Hepatocyte (in vitro differentiated cells): Measurements from ENCODE around the gene ZMIZ1. TPM values are rescaled to one million over a fixed set of nuclear protein-coding genes. Genes with fewer than 3 reads are reported as not detected.
A peak's percentile ranks its signal among the peaks of the same experiment; 100 is the strongest.

Experiments
- DNase-seq: peaks from one replicate; pipeline ENCODE4 v3.0.0-alpha.2; 2016; ENCODE audit warnings: low spot score
- H2AFZ ChIP-seq: fragments of 200-600 bp; sonication (generic); 2 replicates; pipeline ENCODE4 v1.6.0; 2016; ENCODE audit warnings: antibody characterized with exemption, mild to moderate bottlenecking
- H3K27ac ChIP-seq: fragments of 200-600 bp; sonication (generic); 2 replicates; pipeline ENCODE4 v1.5.1; 2016; ENCODE audit warnings: mild to moderate bottlenecking
- H3K27me3 ChIP-seq: fragments of 200-600 bp; sonication (generic); 2 replicates; pipeline ENCODE4 v1.6.1; 2016
- H3K36me3 ChIP-seq: fragments of 200-600 bp; sonication (generic); replicated peaks from 2 replicates; pipeline ENCODE4 v1.5.1; 2016; ENCODE audit warnings: low read depth; ENCODE audit not compliant: insufficient read depth
- H3K4me1 ChIP-seq: fragments of 200-600 bp; sonication (generic); 2 replicates; pipeline ENCODE4 v1.5.1; 2016; ENCODE audit warnings: mild to moderate bottlenecking, moderate library complexity; ENCODE audit not compliant: insufficient read depth
- H3K4me2 ChIP-seq: fragments of 200-600 bp; sonication (generic); 2 replicates; pipeline ENCODE4 v1.6.0; 2016
- H3K4me3 ChIP-seq: fragments of 200-600 bp; sonication (generic); 2 replicates; pipeline ENCODE4 v1.5.1; 2016; ENCODE audit warnings: mild to moderate bottlenecking
- H3K79me2 ChIP-seq: fragments of 200-600 bp; sonication (generic); 2 replicates; pipeline ENCODE4 v1.6.0; 2017; ENCODE audit warnings: mild to moderate bottlenecking
- H3K9me2 ChIP-seq: fragments of 200-600 bp; sonication (generic); replicated peaks from 2 replicates; pipeline ENCODE4 v1.6.0; 2017; ENCODE audit warnings: mild to moderate bottlenecking; ENCODE audit not compliant: insufficient read depth
- H3K9me3 ChIP-seq: fragments of 200-600 bp; sonication (generic); 2 replicates; pipeline ENCODE4 v1.5.1; 2016; ENCODE audit warnings: low read depth, mild to moderate bottlenecking
- H4K20me1 ChIP-seq: fragments of 200-600 bp; sonication (generic); 2 replicates; pipeline ENCODE4 v1.6.0; 2016; ENCODE audit warnings: mild to moderate bottlenecking; ENCODE audit not compliant: insufficient read depth, poor library complexity, severe bottlenecking
- EZH2 ChIP-seq: fragments of 200-600 bp; sonication (generic); IDR thresholded peaks from 2 replicates; pipeline ENCODE4 v1.6.1; 2016; ENCODE audit warnings: antibody characterized with exemption, mild to moderate bottlenecking, borderline replicate concordance
- EZH2phosphoT487 ChIP-seq: fragments of 200-600 bp; sonication (generic); IDR thresholded peaks from one replicate; pipeline ENCODE4 v1.6.1; 2018; ENCODE audit warnings: antibody characterized with exemption, mild to moderate bottlenecking, low read depth, moderate library complexity; ENCODE audit not compliant: unreplicated experiment, severe bottlenecking
- WGBS: methylation state at CpG from one replicate; pipeline ENCODE4 v1.1.6; 2016; ENCODE audit warnings: low lambda C conversion rate; ENCODE audit errors: missing lambda C conversion rate; 5-methylcytosine and 5-hydroxymethylcytosine counted together
- polyA plus RNA-seq: library from polyadenylated mRNA; unstranded; fragments of >200 nt; fragmentation: Nextera tagmentation; extraction: Ambion mirVana; gene quantifications from 2 replicates; pipeline ENCODE4 v1.2.1, GENCODE V29; 2016
- total RNA-seq: library from RNA; depleted of rRNA; stranded (reverse); fragments of >200 nt; gene quantifications from 2 replicates; pipeline ENCODE4 v1.2.3, GENCODE V29; 2014
- TF ChIP-seq, protein P1 (sequence below): fragments of 200-600 bp; sonication (generic); IDR thresholded peaks from 2 replicates; pipeline ENCODE4 v1.5.1; 2016; ENCODE audit warnings: antibody characterized with exemption, mild to moderate bottlenecking; ENCODE audit not compliant: poor library complexity

ZMIZ1 gene
- total and polyA plus RNA-seq, 2 experiments from 2014 or later: 30.9 to 32.4 TPM

GRCh38 chr10:79137826-79138225 is 69.1 kb downstream of the ZMIZ1 start:
- H3K27ac ChIP-seq: peak overlapping the region; percentile 87
- peaks cover 61% of the 10 kb centered on the region for H4K20me1 ChIP-seq
- H3K4me3 ChIP-seq: no peak overlapping the region
- peak overlapping the region; percentile 58 for H3K4me2 ChIP-seq
- no peaks in the 10 kb centered on the region for H3K36me3 ChIP-seq
- no peak for DNase-seq
- TF ChIP-seq, protein P1, sequence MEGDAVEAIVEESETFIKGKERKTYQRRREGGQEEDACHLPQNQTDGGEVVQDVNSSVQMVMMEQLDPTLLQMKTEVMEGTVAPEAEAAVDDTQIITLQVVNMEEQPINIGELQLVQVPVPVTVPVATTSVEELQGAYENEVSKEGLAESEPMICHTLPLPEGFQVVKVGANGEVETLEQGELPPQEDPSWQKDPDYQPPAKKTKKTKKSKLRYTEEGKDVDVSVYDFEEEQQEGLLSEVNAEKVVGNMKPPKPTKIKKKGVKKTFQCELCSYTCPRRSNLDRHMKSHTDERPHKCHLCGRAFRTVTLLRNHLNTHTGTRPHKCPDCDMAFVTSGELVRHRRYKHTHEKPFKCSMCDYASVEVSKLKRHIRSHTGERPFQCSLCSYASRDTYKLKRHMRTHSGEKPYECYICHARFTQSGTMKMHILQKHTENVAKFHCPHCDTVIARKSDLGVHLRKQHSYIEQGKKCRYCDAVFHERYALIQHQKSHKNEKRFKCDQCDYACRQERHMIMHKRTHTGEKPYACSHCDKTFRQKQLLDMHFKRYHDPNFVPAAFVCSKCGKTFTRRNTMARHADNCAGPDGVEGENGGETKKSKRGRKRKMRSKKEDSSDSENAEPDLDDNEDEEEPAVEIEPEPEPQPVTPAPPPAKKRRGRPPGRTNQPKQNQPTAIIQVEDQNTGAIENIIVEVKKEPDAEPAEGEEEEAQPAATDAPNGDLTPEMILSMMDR: no peak
- TF ChIP-seq EZH2phosphoT487 (no peak), EZH2 (no peak)
- H2AFZ ChIP-seq: no peak overlapping the region
- peaks cover 95% of the 10 kb centered on the region for H3K79me2 ChIP-seq
- no peaks in the 10 kb centered on the region for H3K27me3 ChIP-seq
- peaks cover 53% of the 10 kb centered on the region for H3K4me1 ChIP-seq
- 49% methylated on average over 6 of the region's 13 CpGs for WGBS
- H3K9me2 ChIP-seq: no peaks in the 10 kb centered on the region
- no peaks in the 10 kb centered on the region for H3K9me3 ChIP-seq

DNA sequence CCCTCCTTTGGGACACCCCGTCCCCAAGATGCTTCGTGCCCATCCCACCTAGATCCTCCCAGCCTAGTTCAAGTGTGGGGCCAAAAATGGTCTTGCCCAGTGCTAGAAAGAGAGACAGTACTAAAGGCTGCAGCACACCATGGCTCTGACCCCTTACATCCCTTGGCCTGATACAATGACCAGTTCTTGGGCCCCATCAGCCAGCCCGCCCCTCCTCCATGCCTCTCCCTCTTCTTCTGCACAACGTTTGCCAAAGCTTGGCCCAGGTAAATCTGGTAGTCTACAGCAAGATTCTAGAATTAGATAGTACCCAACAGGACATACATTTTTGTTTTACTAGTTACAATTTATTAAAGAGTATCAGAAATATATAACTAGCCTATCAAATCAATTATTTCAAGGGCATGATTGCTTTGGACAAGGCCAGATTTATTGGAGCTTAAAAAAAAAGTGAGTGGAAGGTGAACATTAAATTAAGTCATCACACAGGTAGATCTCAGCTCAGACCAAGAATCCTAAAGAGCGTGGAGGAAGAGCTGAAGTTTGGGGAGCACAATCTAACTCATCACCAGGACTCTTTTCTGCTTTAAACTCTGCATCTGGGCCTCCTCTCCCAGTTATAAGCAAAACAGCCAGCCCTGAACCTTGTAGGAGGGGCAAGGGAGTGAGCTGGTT is 69.8 kb downstream of the ZMIZ1 start:
- WGBS: 83% methylated on average over 5 of the region's 5 CpGs

DNA sequence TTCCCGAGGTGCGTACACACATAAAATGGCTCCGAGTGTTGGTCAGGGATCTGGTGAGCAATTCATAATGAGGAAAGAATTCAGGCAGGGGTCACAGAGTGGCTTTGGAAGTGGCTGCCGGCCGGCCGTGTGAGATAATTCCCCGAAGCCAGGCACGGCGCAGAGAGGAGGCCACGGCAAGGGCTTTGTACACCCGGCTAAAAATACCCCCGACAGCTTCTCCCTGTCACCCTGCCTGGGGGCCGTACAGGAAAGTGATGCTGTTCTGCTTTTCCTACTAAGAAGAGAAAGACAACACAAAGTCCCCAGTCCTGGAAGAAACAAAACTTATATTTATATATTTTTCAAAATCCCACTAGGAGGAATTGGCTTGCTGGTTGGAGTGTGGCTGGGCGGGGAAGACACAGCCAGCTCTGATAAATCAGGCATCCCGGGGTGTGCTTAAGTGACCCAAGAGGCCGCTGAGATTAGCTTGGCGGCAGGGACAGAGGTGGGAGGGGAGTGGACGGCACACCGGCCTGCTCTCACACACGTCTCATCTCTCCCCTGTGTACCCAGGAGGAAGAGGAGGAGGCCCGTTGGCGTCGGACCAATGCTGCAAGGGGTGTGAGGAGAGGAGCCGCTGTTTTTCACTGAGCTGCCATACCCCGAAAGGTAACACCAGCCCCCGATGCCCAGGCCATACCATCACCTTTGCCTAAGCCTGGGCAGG is 70.5 kb downstream of the ZMIZ1 start:
- H3K27me3 ChIP-seq: no peaks in the 10 kb centered on the region
- H3K9me2 ChIP-seq: no peaks in the 10 kb centered on the region
- H3K4me3 ChIP-seq: no peak overlapping the region
- H3K4me2 ChIP-seq: no peak overlapping the region
- H3K79me2 ChIP-seq: peaks cover 94% of the 10 kb centered on the region
- DNase-seq: peak; percentile 73
- no peaks in the 10 kb centered on the region for H3K36me3 ChIP-seq
- H3K4me1 ChIP-seq: peaks cover 42% of the 10 kb centered on the region
- TF ChIP-seq EZH2phosphoT487 (no peak), EZH2 (no peak)
- TF ChIP-seq, protein P1: no peak
- peaks cover 50% of the 10 kb centered on the region for H4K20me1 ChIP-seq
- H2AFZ ChIP-seq: no peak overlapping the region
- WGBS: 51% methylated on average over 26 of the region's 26 CpGs
- H3K9me3 ChIP-seq: no peaks in the 10 kb centered on the region
- peak overlapping the region; percentile 87 for H3K27ac ChIP-seq

More for the DNA sequence above, 69.8 kb downstream of the ZMIZ1 start:
- Histone ChIP-seq H2AFZ (no peak overlapping the region), H3K4me1 (peaks cover 45% of the 10 kb centered on the region), H3K4me2 (peak overlapping the region; percentile 58), H4K20me1 (peaks cover 56% of the 10 kb centered on the region), H3K4me3 (no peak overlapping the region), H3K9me2 (no peaks in the 10 kb centered on the region), H3K27ac (peak overlapping the region; percentile 87), H3K9me3 (no peaks in the 10 kb centered on the region), H3K36me3 (no peaks in the 10 kb centered on the region), H3K79me2 (peaks cover 95% of the 10 kb centered on the region), H3K27me3 (no peaks in the 10 kb centered on the region)
- TF ChIP-seq, protein P1: no peak
- no peak for TF ChIP-seq EZH2phosphoT487
- no peak for TF ChIP-seq EZH2
- no peak for DNase-seq
